NCI-H82 treated with DMSO at 0.1 percent for 48 hours (cell line): ENCODE measurements around the gene EIF2AK3.
"Not testable (repeated sequence)": the region's sequence is repeated elsewhere in the genome, so short reads cannot be mapped to it uniquely, and the experiment has no call there.

Experiments used
- DNase-seq: peaks from one replicate; lab custom pipeline; 2025; ENCODE audit not compliant: unreplicated experiment; lab: John Stamatoyannopoulos, UW

Gene EIF2AK3

GRCh38 chr2:88637464-88637863, 10.2 kb upstream of the EIF2AK3 start:
- no peak for DNase-seq

DNA sequence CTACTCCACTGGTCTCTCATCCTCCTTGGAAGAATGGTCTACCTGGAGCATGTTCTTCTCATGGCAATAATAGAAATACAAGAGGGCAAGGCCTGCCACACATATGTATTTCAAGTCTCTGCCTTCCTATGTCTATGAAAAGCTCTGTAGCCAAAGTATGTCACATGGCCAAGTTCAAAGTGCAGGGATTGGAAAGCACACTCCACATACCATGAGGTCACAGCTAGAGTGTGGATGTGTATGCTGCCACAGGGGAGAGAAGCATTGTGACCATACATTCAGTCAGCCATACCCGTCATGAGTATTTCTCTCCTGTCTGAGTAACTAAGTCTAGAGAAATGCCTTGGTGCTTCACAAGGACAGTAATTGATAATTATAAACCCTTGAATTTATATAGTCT, 8.8 kb upstream of the EIF2AK3 start:
- DNase-seq = no peak

- no peak for DNase-seq
These were observed 5.3 kb upstream of the EIF2AK3 start for GRCh38 chr2:88632569-88632968.

DNA sequence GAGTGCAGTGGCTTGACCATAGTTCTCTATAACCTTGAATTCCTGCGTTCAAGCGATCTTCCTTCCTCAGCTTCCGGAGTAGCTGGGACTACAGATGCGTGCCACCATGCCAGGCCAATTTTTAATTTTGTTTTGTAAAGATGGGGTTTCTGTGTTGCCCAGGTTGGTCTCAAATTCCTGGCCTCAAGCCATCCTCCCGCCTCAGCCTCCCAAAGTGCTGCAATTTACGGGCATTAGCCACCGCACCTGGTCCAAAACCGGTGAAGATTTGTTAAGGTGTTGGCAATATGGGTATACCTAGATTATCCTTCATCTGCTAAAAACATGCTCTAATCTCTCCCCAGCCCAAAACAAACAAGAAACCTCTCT, 1.3 kb upstream of the EIF2AK3 start:
- DNase-seq = no peak

DNA sequence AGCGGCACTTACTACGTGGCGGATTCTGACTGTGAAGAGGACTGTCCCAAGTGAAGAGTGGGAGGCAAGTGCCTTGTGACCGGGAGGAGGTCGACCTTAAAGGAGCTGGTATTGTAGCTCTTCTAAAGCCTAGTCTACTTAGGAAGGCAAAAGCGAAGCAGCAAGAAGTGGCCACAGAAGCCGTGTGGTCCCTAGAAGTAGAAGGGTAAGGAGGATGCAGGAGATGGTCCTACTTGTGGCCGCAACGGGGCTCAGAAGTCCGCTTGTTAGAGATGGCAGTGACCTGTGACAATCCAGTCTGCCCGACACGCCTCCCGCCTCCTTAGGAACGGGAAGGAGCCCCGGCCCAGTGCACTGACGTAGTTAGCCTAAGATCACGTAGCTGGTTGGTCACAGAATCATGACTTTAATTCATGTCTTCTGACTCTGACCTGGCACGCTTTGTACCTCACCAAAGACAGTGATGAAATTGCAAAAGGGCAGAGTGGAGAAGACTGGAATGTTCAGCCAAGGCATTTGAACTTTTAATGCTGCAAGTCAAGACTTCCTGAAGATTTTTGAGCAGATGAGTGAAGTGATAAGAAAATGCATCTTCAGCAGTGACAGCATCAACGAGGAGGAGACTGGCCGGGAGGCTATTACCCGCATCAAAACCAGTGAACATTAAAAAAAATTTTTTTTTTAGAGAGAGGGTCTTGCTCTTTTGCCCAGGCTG, 749 bp upstream of the EIF2AK3 start:
- peak; percentile 90 for DNase-seq

DNA sequence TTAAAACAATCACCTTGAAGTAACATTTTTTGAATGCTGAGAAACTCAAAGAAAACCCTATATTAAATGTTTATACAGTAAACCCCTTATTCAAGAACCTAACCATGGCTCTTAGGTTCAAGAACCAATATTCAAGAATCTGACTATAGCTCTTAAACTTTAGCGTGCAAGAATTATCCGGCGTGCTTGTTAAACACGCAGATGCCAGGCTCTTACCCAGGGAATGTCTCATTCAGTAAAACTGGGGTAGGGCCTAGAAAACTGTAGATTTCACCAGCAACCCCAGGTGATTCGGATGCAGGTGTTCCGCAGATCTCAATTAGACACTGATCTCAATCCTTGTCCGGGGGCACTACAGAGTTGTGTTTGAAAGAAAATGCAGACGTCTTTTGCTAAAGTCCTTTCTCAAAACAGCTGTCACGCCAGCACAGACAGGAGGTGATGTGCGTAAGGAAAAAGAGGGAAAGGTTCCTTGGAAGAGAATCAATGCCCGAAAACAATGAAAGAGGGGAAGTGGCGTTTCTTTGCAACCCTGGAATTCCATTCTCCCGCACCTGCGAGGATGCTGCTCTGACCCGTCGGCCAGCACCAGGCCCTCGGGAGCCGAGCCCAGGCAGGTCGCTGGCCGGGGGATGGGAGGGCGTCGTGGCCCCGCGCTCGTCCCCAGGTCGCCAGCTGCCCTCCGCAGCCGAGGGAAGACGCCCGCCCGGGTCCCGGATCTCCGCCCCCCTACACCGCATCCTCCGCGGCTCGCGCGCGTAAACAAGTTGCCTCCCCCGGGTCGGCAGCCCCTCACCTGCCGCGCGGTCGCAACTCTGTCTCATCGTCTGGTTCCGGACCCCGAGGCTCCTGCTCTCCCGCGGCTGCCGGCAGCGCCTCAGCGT, 851 bp downstream of the EIF2AK3 start:
- no peak for DNase-seq

DNA sequence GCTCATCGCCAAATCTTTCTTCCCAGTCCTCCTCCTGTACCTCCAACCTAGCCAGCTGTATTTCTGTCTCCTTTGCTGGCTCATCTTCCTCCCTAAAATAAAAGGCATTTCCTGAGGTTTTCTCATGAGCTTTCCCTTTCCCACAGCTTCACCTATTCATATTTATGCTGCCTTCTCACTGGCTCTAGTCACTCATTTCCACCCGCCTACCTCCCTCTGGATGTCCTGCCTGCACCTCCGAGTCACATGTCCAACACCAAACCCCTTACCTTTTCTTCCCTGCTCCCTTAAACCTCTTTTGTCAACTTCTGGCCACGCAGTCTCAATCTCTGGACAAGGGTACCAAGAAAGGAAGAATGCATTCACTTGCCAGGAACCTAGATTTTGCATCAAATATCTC, 2.8 kb downstream of the EIF2AK3 start:
- DNase-seq = no peak

GRCh38 chr2:88623831-88624465, 3.3 kb downstream of the EIF2AK3 start:
- not testable (repeated sequence) for DNase-seq

- DNase-seq = no peak
These were observed 5.0 kb downstream of the EIF2AK3 start for GRCh38 chr2:88622307-88622706.

- no peak for DNase-seq
These were observed 5.8 kb downstream of the EIF2AK3 start for GRCh38 chr2:88621432-88621831.

- no peak for DNase-seq
These were observed 7.2 kb downstream of the EIF2AK3 start for GRCh38 chr2:88620015-88620414.

DNA sequence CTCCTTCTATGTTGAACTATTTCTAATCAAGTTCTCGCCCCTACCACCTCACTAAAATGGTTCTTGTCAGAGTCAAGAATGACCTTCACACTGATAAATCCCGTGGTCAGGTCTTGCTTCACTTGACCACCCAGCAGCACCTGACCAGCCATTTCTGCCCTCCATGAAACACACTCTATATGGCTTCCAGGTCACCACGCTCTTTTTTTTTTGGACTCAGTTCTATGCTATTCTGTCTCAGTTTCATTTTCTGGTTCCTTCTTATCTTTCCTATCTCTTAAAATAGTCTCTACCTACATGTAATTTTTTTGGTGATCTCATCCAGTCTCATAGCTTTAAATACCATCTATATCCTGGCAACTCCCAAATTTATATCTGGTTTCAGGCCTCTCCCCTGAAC, 11.4 kb downstream of the EIF2AK3 start:
- no peak for DNase-seq

DNA sequence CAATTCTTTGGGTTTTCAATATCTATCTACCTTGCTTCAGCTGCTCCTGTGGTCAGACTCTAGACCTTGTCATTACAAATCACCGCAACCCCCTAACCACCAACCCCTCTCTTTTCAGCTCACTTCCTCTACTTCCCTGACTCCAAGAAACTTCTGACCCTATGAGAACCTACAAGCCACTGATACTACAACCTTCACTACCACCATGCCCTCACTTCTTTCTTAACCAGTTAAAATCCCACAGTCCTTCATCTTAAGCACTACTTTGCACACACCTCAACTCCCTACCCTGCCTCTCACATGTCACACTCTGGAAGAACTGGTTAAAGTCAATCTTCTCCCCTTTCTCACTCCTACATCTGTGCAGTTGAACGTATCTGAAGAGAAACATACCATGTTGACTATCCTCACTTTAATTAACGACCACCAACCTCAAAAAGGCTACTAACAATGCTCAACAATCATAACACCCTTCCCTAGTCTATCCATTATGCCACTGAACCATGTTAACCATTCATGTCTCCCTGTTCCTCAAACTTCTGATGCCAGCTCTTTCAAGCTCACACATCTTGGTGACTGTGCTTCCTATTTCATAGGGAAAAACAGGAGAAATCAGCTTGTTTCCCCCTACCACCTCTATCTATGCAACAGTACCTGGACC, 12.6 kb downstream of the EIF2AK3 start:
- no peak for DNase-seq

DNA sequence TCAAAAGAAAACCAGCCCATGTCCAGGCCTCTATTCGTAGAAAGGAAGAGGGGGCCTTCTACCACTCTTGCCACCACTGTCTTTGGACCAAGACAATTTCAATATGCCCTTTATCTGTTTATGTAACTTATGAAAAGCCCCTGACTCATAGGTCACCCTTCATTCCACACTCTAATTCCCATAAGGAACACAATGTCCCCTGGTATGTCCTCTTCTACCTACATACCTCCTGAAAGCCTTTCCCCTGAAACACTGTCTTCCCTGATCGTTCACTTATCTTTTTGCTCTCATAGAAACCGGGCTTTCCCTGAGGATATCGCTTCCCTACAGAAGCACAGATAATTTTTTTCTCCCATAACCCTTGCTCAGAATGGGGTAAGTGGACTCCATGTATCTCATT, 13.3 kb downstream of the EIF2AK3 start:
- DNase-seq = no peak

DNA sequence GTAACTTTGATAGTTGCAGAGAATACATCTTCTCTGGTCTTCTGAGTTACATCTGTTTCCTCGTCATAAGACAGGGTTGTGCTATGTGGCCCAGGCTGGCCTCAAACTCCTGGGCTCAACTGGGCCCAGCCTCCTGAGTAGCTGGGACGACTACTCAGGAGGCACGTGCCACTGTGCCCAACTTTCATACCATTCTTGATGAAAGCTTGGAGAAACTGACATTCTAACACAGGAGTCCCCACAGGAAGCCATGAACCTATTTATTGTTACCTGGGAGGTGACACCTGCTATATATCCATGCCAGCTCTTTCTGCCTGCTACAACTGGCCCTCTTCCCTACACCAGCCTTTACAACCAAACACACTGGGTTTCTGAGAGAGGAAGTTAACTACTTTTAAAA, 19.1 kb downstream of the EIF2AK3 start:
- DNase-seq = no peak

GRCh38 chr2:88607416-88607815, 19.8 kb downstream of the EIF2AK3 start:
- DNase-seq = no peak

DNA sequence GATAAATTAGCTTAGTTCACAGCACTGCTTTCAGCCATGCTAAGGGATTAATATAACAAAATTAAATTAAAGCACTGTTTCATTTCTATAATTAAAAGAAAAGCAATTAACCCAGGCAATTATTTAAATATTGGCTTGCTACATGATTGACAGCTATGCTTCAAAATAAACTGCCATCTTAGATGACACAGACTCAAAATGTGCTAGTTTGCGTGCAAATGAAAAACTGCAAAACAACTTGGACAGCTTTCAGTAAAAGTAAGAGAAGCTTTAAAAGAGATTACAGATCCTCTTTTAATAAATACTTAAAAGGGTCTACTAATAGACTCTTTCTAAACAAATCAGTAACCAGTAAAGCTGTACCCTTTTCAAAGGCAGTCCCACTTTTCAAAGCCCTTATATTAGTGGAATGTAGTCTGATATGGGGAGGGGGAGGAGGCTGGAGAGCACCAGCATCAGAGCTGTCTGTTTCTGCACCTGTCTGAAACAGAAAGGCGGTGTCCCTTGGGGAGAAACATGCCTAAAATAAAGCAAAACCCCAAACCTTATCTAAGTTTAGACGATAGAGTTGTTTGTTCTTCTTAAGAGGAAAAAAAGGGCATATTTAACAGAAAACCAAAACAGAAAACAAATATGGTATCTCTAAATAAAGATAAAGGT, 20.8 kb downstream of the EIF2AK3 start:
- peak; percentile 57 for DNase-seq

DNA sequence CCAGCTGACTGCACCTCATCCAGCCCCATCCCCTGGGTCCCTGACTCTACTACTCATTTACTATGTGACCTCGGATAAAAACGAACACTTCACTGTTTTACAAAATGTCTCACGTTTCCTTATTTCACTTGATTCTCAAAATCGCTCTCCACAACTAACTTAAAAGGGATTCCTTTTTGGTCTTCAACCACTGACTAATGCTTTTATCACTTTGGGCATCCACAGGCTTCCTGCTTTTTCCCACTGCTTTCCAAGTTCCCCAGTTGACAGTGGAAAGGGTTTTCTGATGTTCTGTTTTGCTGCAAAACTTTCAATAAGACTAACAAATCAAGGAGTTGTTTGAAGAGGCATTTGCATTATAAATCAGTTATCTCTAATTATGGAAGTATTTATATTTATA, 24.1 kb downstream of the EIF2AK3 start:
- no peak for DNase-seq

DNA sequence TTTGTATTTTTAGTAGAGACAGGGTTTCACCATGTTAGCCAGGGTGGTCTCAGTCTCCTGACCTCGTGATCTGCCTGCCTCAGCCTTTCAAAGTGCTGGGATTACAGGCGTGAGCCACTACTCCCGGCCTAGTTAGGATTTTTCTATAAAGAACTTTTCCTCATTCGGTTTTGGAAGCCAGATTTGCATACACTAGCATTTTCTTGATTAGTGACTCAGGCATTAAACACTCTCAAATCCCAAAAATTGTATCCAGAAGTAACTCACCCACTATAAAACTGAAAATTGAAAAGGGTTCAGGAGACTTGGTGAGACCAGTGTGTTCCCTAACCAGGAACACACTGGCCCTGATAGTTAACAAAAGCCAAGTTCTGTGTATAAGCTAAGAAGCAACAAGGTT, 25.2 kb downstream of the EIF2AK3 start:
- DNase-seq = no peak

GRCh38 chr2:88601286-88601685, 26.0 kb downstream of the EIF2AK3 start:
- peak; percentile 48 for DNase-seq

- peak; percentile 76 for DNase-seq
These were observed 27.2 kb downstream of the EIF2AK3 start for GRCh38 chr2:88600038-88600465.
